Transverse colon (tissue), 3 donors: Measurements from ENCODE around the gene SMPD4.
"Not testable (repeated sequence)": the region's sequence is repeated elsewhere in the genome, so short reads cannot be mapped to it uniquely, and the experiment has no call there.

Experiments
- EP300 ChIP-seq: sonication (generic); formaldehyde crosslinking; IDR thresholded peaks from one replicate; pipeline ENCODE4 v1.6.1; 2017; ENCODE audit warnings: antibody characterized with exemption, low read depth
- POLR2A ChIP-seq: fragments of 450-650 bp; IDR thresholded peaks from one replicate; pipeline ENCODE4 v1.6.1; 2016; ENCODE audit warnings: antibody characterized with exemption, mild to moderate bottlenecking, moderate library complexity
- TF ChIP-seq, protein P1 (sequence below), 5 experiments: fragments of 200-600 bp in 3 of 5; fragments of 450-650 bp in 2 of 5; sonication (generic) in 3 of 5; IDR thresholded peaks; 1 replicate in 2 of 5; 2 replicates in 3 of 5; pipeline ENCODE4 v1.5.1; 2016 to 2017; ENCODE audit warnings: antibody characterized with exemption in 5 of 5, inconsistent platforms in 3 of 5, mild to moderate bottlenecking in 2 of 5, moderate library complexity in 1 of 5

DNA sequence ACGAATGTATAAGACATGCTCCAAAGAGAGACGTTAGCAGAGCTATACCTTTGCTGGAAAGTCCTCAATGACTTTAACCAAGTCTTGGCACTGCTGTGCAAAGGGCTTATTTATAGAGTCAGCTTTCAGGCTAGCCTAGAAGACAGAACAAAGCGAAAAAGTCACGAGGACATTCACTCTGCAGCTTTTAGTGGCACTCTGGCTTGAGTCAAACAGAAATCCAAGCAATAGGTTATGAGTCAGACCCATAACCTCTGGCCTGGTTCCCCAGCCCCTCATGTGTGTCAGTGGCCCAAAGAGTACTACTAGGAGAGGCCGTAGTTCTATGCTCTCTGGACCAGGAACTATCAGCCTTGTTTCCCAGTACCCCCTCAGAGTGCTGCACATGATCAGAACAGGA is 6.5 kb downstream of the SMPD4 start:
- TF ChIP-seq, protein P1, sequence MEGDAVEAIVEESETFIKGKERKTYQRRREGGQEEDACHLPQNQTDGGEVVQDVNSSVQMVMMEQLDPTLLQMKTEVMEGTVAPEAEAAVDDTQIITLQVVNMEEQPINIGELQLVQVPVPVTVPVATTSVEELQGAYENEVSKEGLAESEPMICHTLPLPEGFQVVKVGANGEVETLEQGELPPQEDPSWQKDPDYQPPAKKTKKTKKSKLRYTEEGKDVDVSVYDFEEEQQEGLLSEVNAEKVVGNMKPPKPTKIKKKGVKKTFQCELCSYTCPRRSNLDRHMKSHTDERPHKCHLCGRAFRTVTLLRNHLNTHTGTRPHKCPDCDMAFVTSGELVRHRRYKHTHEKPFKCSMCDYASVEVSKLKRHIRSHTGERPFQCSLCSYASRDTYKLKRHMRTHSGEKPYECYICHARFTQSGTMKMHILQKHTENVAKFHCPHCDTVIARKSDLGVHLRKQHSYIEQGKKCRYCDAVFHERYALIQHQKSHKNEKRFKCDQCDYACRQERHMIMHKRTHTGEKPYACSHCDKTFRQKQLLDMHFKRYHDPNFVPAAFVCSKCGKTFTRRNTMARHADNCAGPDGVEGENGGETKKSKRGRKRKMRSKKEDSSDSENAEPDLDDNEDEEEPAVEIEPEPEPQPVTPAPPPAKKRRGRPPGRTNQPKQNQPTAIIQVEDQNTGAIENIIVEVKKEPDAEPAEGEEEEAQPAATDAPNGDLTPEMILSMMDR (IDR thresholded peaks at IDR 0.05), result not testable (repeated sequence)
- not testable (repeated sequence) for TF ChIP-seq EP300, POLR2A
